ENCODE data around the gene GABRG3.
"Not testable (repeated sequence)": the region's sequence is repeated elsewhere in the genome, so short reads cannot be mapped to it uniquely, and the experiment has no call there.

GABRG3 gene

DNA sequence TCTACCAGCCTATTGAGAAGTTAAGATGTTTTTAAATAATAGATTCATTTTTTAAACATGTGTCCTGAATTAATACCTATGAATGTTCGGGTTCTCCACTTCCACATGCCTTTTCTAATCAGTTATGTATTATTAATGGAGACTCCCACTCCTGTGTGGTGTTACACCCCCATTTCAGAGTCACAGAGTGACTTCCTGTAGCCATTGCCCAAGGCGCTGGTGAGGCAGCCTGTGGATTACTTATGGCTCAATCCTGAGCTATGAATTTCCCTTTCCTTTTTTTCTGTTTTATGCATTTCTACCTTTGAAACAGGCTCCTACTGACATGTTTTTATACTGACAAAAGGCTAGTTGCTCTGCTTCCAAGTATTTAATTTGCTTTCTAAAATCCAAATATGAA is 162.3 kb downstream of the GABRG3 start:
- DNase-seq (ENCODE audit: low read depth), result no peak

DNA sequence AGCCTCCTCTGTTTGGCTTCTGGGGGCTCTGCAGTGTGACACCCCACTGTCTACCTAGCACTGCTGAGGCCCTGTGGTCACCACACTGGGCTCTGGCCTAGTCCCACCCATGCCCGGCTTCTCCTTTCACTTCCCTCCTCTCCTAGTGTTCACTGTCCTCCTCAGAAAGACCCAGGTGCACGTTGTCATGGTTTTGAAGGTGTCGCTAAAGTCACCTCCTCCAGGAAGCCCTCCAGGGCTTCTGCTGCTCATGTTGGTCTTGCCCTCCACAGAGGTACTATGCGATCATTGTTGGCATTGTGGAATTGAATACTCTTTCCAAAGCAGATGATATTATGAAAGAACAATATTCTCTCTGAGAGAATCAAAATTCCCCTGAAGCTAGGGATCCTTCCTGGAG is 163.5 kb downstream of the GABRG3 start:
- DNase-seq (ENCODE audit: low read depth), result no peak
- H3K4me3 ChIP-seq (ENCODE audit: low read depth, low read length), result no peak overlapping the region

More for the DNA sequence above, 162.3 kb downstream of the GABRG3 start:
- no peak overlapping the region for H3K4me3 ChIP-seq (ENCODE audit: low read depth, low read length)

DNA sequence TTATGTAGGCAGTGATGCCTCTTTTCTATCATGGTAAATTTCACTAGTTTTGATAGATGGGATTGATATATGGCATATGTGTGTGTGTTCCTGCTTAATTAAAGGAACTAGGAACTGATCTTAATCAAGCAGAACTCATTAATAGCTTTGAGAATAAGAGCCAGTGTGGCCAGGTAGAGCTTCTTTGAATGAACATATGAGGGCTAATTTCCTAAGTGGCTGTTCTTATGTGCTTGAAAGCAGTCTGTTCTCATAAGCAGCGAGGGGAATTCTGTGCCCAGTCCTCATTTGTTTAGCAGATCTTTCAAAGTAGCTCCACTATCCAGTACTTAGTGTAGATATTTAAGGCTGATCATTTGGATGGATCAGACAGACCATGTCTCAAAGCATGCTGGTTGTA is 164.2 kb downstream of the GABRG3 start:
- no peak overlapping the region for H3K4me3 ChIP-seq (ENCODE audit: low read depth, low read length)
- DNase-seq (ENCODE audit: low read depth), result no peak

DNA sequence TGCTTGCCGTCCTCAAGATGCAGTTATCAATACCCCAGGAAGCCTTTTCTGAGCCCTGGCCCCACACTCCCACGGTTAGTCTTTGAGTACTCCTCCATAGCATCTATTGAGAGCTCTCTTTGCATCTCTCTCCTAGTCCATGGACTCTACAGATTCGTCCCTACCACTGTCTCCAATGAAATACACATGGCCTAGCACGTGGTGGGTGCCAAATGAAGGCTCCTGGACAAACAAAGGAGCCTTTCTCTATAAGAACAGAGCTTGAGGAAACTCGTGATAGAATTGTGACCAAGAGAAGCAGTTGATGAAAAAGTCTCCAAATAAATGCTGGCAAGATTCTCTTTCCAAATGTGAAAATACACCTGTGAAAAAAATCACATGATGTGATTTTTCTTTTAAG is 166.1 kb downstream of the GABRG3 start:
- DNase-seq (ENCODE audit: low read depth), result no peak
- no peak overlapping the region for H3K4me3 ChIP-seq (ENCODE audit: low read depth, low read length)

DNA sequence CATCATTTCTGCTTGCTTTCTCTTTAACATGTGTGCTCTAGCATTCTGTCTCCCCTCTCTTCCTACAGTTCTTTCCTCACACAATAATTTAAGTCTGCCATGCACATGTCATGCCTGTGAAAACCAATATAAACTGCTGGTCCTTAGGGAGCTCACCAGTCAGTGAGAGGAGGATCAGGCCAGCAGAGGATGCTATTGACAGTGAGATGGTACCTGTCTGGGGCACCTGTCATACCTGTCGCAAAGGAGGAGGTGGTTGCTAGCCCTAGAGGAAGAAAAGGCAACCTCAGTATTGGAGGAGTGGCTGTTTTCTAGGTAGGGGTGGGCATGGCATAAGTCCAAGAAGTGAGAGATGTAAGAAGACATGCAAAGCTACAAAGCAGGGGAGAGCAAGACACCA is 194.6 kb downstream of the GABRG3 start:
- no peak overlapping the region for H3K4me3 ChIP-seq (ENCODE audit: low read depth, low read length)
- DNase-seq (ENCODE audit: low read depth), result no peak

DNA sequence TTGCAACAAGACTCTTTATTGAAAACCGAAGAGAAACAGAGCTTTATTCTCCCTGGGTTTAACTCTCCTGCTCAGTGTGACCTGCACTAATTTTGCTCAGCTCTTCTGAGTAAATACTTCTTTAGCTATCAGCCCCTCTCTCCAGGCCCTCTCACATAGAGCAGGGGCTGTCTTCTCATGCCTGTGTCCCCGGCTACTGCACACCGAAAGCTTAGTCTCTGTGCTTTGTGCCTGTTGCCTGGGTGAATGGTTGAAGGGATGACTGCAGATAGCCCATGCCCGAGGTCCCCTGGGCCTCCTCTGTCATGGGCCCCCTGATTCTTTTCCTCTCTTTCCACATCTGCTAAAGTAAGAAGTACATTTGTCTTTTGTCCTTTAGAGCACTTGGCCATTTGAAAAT is 195.9 kb downstream of the GABRG3 start:
- no peak for DNase-seq (ENCODE audit: low read depth)
- H3K4me3 ChIP-seq (ENCODE audit: low read depth, low read length), result no peak overlapping the region

DNA sequence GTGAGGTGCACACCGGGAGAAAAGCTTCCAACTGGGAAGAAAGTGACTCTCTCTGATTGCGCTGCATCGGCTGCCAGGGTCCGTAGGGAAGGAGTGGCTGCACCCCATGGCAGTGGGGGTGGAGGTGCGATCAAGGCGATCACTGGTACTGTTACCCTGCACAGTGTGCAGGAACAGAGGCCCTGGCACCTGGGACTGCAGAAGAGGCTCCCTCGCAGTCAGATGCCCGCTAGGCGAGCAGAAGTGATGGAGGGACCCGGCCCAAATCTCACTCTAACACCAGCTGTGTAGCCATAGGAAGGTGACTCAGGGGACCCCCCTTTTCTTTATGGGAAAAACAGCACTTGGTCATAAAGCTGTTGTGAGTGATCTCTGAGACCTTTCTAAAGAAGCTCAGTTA is 196.8 kb downstream of the GABRG3 start:
- no peak overlapping the region for H3K4me3 ChIP-seq (ENCODE audit: low read depth, low read length)
- no peak for DNase-seq (ENCODE audit: low read depth)

DNA sequence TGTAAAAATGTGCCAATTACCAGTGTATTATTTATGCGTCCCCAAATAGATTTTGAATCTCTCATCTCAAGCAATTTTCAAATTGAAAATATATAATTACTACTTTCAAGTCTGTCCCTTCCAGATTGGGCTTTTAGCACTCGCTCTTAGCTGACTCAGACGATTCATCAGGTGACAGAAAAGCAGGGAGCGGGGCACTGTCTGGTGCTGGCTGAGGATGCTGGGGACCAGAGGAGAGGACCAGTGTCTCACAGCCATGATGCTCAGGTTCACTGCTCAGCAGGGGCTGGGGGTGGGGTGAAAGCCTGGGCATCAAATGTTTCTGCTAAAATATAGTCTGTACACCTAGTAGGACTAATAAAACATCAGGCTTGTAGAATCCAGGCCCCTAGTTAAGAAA is 199.9 kb downstream of the GABRG3 start:
- no peak overlapping the region for H3K4me3 ChIP-seq (ENCODE audit: low read depth, low read length)
- no peak for DNase-seq (ENCODE audit: low read depth)

DNA sequence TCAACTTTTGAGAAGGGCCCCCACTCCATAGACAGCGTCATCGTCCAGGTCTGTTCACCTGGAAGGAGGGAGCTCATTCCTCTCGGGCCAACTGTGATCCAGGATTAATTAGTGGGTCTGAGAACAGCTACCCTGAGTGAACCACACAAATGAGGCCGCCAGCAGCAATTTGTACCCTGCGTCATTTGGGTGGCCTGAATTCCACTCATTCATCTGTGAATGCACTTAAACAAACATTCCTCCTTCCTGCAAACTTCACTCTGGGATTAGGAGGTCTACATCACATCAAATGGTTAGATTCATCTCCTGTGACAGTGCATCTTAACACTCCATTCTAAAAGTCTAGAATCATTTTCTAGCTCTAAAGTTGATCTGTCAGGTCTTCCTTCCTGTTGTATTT is 201.8 kb downstream of the GABRG3 start:
- no peak overlapping the region for H3K4me3 ChIP-seq (ENCODE audit: low read depth, low read length)
- DNase-seq (ENCODE audit: low read depth), result no peak

DNA sequence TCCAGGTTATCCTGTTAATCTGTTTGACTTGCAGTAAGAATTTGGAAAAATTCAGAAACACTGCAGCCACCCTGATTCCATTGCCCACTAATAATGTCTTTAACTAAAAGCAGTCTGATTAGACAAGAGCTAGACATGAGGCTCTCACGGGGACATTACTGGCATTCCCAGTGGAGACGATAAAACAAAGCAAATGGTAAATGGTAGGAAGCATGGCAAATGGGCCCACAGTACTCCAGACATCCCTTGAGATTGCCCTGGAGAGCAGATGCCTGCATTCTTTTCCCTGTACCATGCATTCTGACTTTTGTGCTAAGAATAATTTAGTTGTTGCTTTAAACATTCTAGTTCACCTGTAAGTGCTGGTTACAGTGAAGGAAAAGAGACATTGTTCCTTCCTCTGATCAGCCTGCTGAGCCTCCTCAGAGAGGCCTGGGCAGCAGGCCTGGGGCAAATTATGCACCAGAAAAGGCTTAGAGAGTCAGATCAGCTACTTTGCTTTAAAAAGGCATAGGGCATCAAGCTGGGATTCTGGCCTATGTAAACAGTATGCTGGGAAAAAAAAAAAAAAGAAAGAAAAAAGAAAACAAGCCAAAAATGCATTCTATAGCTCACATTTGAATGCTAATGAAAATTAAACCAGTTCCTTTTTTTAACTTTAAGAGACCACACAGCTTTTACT is 204.6 kb downstream of the GABRG3 start:
- no peak for DNase-seq (ENCODE audit: low read depth)
- no peak overlapping the region for H3K4me3 ChIP-seq (ENCODE audit: low read depth, low read length)

DNA sequence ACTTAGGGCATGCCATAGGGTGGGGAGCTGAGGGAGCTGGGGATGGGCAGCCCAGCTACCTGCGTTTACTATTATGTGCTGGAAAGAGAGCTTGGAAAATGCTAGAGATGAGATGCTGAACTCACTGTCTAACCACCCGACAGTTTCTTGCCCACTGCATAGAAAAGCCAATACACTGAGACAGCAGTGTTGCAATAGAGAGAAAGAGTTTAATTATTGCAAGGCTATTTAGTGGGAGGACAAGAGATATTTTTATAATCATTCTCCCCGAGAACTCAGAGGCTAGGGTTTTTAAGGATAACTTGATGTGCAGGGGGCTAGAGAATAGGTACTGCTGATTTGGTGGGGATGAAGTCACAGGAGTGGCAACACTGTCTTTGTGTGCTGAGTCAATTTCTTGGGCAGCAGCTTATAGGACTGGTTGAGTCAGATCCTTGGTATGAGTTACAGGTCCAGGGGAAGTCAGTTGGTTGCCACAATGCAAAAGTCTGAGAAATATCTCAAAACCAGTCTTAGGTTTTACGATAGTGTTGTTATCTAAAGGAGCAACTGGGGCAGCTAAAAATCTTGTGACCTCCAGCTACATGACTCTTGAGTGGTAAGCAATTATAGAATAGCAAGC is 205.9 kb downstream of the GABRG3 start:
- H3K4me3 ChIP-seq (ENCODE audit: low read depth, low read length), result no peak overlapping the region
- no peak for DNase-seq (ENCODE audit: low read depth)

DNA sequence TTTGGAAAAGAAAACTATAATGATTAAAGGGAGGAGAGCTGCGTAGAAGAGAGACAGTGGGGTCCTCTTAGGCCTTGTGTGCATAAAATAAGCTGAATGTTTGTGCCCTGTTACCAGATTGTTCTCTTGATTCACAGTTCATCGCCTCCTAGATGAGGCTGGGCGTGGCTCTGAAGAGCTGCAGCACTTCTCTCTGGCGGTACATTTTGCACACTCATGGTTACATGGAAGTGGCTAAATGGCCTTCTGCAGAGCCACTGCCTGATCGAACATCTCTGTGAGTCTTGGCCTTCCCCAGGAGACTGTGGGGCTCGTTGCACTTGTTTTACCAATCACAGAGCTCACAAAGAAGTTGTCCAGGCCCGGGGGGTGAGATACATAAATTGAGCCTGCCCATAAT is 208.8 kb downstream of the GABRG3 start:
- no peak for DNase-seq (ENCODE audit: low read depth)

DNA sequence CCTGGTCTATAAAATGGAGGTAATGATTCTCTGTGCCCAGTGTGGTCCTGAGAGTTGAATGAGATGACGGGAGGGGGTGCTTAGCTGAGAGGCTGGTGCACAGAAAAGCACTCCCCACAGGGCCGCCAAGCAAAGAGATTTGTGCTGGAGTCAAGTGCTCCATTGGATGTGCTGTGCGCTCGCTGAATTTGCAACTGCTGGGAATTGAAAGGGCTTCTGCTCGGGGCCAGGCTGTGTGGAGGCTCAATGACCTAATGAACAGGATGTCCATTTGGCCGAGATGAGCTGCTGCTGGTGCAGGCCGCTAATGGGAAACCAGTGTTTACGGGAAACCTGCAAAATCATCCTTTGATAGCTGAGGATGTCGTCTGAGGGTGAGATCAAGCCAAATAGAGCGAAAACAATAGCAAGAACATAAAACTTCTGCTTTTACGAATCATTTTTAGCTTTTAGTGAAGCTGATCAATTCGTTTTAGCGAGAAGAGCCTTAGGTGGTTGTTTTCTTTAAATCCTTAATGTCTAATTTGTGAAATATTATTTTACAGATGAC is 211.7 kb downstream of the GABRG3 start:
- DNase-seq (ENCODE audit: low read depth), result no peak
- H3K4me3 ChIP-seq (ENCODE audit: low read depth, low read length), result no peak overlapping the region

More for the DNA sequence above, 208.8 kb downstream of the GABRG3 start:
- H3K4me3 ChIP-seq (ENCODE audit: low read depth, low read length), result no peak overlapping the region

DNA sequence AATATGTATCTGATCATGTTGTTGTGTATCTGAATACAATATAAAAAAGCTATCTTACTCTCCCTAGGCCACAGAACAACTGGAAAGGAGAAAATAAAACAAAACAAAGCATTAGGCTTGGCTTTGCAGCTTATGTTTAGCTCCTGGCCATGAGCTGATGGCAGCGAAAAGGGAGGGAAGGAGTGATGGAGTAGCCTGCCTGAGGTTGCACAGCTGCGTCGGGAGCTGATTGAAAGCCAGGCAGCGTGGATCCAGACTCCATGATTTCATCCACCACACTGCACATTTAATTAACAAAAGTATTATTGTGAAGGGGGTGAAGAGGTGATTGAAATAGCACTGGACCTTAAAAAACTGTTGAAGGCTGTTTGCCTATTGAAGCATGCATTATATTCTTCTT is 212.2 kb downstream of the GABRG3 start:
- no peak for DNase-seq (ENCODE audit: low read depth)
- H3K4me3 ChIP-seq (ENCODE audit: low read depth, low read length), result no peak overlapping the region

DNA sequence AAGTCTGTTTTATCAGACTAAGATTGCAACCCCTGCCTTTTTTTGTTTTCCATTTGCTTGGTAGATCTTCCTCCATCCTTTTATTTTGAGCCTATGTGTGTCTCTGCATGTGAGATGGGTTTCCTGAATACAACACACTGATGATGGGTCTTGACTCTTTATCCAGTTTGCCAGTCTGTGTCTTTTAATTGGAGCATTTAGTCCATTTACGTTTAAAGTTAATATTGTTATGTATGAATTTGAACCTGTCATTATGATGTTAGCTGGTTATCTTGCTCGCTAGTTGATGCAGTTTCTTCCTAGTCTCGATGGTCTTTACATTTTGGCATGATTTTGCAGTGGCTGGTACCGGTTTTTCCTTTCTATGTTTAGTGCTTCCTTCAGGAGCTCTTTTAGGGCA is 220.5 kb downstream of the GABRG3 start:
- not testable (repeated sequence) for H3K4me3 ChIP-seq (ENCODE audit: low read depth, low read length); DNase-seq (ENCODE audit: low read depth)

DNA sequence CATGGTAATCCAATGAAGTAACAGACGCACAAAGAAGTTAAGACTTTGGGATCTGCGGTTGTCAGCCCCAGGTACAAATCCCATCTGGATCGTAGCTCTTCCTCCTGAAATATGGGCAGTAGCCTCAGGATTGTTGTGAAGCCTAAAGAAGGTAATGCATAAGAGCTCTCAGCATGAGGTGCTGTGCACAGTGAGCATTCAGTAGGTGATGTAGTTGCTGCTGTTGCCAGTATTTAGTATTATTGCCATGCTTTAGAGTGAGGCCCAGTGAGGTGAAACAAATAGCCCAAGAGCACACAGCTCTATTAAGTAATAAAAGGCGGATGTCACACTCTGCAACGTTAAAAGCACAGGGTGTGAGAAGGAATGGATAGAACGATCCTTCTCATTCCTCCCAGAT is 225.7 kb downstream of the GABRG3 start:
- H3K4me3 ChIP-seq (ENCODE audit: low read depth, low read length), result no peak overlapping the region
- no peak for DNase-seq (ENCODE audit: low read depth)

DNA sequence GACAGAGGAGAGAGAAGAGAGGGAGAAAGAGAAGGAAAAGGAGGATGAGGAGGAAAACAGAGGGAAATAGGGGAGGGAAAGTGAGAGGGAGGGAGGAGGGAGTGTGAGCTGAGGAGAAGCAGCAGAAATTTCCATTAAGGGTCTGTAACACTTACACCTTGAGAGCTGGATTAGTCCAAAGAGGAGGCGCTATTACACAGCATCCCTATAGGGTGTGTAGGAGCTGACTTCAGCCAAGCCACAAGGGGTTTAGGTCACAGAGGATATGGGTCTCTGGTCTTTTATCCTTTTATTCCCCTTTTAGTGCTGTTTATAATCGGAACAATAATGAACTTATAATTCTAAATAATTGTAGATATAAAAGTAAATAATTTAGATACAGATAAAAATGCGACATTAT is 230.4 kb downstream of the GABRG3 start:
- no peak for DNase-seq (ENCODE audit: low read depth)
- no peak overlapping the region for H3K4me3 ChIP-seq (ENCODE audit: low read depth, low read length)

DNA sequence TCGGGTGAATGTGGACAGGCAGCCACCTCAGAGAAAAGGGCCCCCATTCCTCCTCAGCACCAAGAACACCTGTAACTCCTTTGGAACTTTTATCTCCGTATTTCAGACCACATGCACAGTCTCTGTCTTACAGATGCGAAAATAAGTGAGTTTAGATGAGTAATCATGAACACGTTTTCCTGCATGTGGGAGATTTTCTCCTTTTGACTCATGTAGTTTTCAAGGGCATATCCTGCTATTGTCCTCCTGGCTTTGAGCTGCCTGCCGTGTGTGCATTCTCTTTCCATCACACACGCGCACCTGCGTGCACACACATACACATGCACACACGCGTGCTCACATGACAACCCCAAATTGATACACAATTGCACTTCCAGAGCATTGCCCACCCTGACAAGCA is 239.2 kb downstream of the GABRG3 start:
- DNase-seq (ENCODE audit: low read depth), result no peak
- no peak overlapping the region for H3K4me3 ChIP-seq (ENCODE audit: low read depth, low read length)

DNA sequence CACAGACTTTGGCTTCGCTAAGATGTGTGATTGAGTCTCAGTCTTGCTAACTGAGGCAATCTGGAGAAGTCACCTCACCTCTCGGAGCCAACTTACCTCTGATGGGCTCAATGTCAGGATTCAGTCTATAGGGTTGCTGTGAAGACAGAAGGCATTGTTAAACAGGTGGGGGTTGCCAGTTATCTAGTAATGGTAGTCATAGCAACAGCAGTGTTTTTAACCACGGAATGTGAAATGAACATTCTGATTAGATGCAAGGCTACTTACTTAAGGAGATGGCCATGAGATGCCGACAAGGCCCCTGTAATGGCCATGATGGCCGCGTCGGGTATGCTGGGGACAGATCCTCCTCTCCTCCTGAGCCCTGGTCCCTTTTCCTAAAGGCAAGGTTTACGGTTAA is 243.1 kb downstream of the GABRG3 start:
- H3K4me3 ChIP-seq (ENCODE audit: low read depth, low read length), result no peak overlapping the region
- DNase-seq (ENCODE audit: low read depth), result no peak

DNA sequence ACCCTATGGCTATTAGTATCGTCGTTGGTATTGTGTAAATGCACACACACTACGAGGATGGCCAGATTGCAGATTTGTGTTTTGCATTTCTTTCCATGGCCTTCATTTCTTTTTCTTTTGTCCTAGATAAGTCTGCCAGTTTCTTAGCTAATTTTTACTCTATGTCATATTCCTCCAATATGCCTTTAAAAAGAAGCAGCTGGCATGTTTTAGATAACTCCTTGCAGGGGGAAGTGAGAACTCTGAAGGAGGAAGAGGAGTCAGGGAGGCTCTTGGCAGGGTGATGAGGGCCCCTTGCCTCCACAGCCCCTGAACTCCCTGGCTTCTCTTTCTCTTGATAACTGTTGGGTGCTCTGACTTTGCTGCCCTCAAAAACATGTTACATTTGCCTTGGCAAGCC is 244.0 kb downstream of the GABRG3 start:
- no peak overlapping the region for H3K4me3 ChIP-seq (ENCODE audit: low read depth, low read length)
- DNase-seq (ENCODE audit: low read depth), result no peak

DNA sequence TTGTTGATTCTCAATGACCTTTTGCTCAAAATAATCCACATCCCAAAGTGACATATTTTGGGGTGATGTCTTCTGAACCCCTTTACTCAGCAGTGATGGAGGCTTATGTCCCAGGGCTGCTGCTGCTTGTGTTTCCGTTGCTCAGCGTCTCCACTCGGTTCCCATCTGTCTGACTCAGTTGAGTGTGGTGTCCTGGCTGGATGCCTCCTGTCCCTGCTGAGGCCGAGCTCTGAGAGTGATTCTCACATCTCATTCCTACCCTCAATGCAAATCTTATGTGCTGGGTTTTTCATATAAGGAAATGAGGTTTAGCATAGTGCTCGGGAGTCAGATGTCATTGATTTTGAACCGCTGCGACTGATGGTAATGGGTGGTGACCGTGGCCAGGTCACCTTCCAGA is 247.4 kb downstream of the GABRG3 start:
- no peak for DNase-seq (ENCODE audit: low read depth)
- no peak overlapping the region for H3K4me3 ChIP-seq (ENCODE audit: low read depth, low read length)

All from skeletal muscle cell (primary cell).